22Rv1 (cell line): ENCODE data around the gene PRKAA1.
"Not testable (repeated sequence)": the region's sequence is repeated elsewhere in the genome, so short reads cannot be mapped to it uniquely, and the experiment has no call there.

ENCODE experiments used
- H3K27ac ChIP-seq: fragments of 450-650 bp; 2 replicates; pipeline ENCODE4 v1.5.1; 2017
- ZFX ChIP-seq: fragments of 450-650 bp; IDR thresholded peaks from 2 replicates; pipeline ENCODE4 v1.6.1; 2017; ENCODE audit warnings: antibody characterized with exemption, borderline replicate concordance
- TF ChIP-seq, protein P1 (sequence below): fragments of 450-650 bp; IDR thresholded peaks from 2 replicates; pipeline ENCODE4 v1.5.1; 2017; ENCODE audit warnings: mild to moderate bottlenecking

Gene PRKAA1

DNA sequence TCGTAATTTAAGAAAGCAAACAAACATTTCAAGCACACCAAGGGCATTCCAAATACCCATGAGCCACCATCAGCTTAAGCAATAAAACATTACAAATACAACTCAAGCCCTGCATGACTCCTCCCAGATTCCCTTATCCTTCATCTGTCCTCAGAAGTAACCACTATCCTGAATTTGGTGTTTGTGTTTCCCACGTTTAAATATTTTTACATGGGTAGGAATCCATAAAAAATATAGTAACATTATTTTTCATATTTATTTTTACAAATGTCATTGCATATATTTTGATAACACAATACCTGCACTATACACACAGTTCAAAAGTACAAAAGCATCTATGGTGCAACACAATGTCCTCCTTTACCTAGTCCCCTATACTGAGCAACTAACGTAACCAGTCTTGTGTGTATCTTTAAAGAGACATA lies 6.4 kb downstream of the PRKAA1 start:
- peak overlapping the region; percentile 43 for H3K27ac ChIP-seq
- no peak for TF ChIP-seq ZFX
- TF ChIP-seq, protein P1, sequence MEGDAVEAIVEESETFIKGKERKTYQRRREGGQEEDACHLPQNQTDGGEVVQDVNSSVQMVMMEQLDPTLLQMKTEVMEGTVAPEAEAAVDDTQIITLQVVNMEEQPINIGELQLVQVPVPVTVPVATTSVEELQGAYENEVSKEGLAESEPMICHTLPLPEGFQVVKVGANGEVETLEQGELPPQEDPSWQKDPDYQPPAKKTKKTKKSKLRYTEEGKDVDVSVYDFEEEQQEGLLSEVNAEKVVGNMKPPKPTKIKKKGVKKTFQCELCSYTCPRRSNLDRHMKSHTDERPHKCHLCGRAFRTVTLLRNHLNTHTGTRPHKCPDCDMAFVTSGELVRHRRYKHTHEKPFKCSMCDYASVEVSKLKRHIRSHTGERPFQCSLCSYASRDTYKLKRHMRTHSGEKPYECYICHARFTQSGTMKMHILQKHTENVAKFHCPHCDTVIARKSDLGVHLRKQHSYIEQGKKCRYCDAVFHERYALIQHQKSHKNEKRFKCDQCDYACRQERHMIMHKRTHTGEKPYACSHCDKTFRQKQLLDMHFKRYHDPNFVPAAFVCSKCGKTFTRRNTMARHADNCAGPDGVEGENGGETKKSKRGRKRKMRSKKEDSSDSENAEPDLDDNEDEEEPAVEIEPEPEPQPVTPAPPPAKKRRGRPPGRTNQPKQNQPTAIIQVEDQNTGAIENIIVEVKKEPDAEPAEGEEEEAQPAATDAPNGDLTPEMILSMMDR: no peak

DNA sequence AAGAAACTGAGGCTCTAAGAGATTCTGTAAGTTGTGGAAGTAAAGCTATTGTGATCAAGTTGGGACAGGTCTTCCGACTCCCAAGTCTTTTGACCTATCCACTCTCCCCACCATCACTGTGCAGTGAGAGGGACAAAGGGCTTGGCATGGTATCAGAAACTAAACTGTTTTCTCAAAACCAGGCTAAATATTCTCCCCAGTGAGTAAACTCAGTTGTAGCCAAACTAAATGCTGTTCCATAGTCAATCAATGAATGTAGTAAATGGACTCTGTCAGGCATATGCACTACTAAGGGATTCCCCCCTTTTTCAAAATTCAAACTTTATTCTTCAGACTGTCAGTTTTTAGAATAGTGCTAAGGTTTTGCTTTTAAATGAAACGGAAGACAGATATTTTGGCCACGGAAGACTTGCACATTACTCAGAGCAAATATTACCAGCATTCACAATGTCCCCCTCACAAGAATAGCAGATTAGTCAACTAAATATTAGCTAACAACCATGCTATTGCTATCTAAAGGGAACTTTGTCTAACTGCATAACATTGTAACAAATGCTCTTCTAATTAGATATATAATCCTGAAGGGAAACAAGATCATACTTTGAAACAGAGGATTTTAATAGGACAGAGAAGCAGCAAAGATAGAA lies 7.1 kb downstream of the PRKAA1 start:
- no peak for TF ChIP-seq ZFX
- TF ChIP-seq, protein P1: no peak
- H3K27ac ChIP-seq: peak overlapping the region; percentile 43

DNA sequence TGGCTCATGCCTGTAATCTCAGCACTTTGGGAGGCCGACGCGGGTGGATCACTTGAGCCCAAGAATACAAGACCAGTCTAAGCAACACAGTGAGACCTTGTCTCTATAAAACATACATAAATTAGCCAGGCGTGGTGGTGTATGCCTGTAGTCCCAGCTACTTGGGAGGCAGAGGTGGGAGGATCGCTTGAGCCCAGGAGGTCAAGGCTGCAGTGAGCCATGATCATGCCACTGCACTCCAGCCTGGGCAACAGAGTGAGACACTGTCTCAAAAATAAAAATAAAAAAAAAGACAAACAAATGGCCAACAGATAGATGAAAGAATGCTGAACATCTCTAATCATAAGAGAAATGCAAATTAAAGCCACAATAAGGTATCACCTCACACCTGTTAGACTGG lies 9.2 kb downstream of the PRKAA1 start:
- not testable (repeated sequence) for H3K27ac ChIP-seq

DNA sequence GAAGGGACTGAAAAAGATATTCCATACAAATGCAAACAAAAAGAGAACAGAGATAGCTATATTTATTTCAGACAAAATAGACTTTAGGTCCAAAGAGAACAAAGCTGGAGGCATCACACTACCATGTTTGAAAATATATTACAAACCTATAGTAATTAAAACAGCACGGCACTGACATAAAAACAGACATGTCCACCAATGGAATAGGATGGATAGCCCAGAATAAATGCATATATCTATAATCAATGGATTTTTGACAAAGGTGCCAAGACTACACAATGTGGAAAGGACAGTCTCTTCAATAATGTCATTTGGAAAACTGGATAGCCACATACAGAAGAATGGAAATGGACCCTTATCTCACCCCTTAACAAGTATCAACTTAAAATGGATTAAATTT lies 10.2 kb downstream of the PRKAA1 start:
- no peak overlapping the region for H3K27ac ChIP-seq
- no peak for TF ChIP-seq ZFX
- TF ChIP-seq, protein P1: no peak

DNA sequence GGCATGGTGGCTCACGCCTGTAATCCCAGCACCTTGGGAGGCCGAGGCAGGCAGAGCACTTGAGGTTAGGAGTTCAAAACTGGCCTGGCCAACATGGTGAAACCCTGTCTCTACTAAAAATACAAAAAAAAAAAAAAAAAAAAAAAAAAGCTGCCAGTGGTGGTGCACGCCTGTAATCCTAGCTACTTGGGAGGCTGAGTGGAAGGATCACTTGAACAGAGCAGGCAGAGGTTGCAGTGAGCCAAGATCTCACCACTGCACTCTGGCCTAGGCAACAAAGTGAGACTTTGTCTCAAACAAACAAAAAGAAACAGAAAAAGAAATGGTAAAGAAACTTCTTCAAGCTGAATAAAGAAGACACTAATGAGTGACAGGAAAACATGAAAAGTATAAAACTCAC lies 11.5 kb downstream of the PRKAA1 start:
- not testable (repeated sequence) for H3K27ac ChIP-seq

DNA sequence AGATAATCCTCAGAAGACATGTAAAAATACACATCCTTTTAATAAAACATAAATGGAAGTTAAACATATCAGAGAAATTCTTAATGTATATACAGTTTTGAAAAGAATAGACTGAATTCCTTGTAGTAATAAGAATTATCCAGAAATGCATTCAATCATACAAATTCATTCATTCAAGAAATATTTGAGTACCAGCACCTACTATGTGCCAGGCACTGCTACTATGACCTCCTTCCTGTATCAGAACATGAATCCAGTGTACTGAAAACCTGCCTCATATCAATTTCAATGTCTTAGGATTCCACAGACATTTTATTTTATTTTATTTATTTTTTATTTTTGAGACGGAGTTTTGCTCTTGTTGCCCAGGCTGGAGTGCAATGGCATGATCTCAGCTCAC lies 13.3 kb downstream of the PRKAA1 start:
- peak overlapping the region; percentile 78 for H3K27ac ChIP-seq
- TF ChIP-seq, protein P1: no peak
- TF ChIP-seq ZFX: no peak

DNA sequence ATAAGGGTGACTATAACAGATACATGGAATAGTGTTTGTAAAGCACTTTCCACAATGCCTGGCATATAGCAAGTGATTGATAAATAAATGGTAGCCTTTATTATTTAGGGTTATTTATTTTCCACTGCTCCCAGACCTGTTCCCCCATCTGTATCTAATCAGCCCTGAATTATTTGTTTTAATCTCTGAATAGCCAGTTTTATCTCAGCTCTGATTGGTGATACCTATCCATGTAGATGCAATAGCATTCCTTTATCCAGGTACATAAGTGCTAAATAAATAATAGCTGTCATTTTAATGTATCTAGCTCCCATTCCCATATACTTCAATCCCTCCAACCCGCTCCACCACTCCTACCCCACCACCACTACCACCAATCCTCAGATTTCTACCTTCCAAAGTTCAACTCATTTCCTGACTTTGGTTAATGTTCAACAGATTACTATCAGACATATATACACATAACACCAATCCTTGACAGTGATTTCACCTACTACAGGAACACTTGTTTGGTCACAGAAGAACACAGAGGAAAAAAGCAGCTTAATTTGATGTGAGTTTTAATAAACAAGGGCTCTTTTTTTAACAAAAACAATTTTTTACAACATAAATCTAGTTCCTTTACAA lies 14.0 kb downstream of the PRKAA1 start:
- peak overlapping the region; percentile 78 for H3K27ac ChIP-seq
- no peak for TF ChIP-seq ZFX
- TF ChIP-seq, protein P1: no peak

DNA sequence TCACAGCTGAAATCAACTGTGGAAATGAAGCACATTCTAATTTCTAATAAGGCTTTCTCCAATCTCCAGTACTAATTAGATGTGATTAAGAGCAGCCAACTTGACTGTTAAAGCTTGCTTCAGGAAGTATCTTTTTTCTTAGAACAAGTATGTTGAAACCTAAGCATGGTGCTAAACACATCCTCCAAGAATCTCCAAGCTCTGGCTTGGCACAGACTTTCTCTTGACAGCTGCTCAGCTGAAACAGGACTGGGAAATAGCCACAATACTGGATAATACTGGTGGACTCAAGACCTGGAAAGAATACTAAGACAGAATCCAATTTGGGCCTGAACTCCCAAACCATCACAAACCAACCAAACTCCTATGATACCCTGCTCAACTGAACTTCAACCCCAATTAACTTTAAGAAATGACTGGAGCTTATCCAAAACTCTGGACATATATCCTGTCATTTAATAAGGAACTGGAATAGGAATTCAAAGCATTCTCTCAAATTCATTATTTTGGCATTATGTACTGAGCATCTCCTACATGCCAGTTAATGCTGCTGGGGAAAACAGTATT lies 16.2 kb downstream of the PRKAA1 start:
- no peak overlapping the region for H3K27ac ChIP-seq
- TF ChIP-seq ZFX: no peak
- TF ChIP-seq, protein P1: no peak
